Pulmonary artery endothelial cell (primary cell): ENCODE data around the gene UBIAD1. TPM values are rescaled to one million over a fixed set of nuclear protein-coding genes. Genes with fewer than 3 reads are reported as not detected.
"Not testable (repeated sequence)": the region's sequence is repeated elsewhere in the genome, so short reads cannot be mapped to it uniquely, and the experiment has no call there.

ENCODE experiments used
- DNase-seq: peaks from one replicate; pipeline ENCODE4 v3.0.0-alpha.2; 2011; ENCODE audit warnings: low read depth, low spot score
- total RNA-seq: library from RNA; depleted of rRNA; stranded (reverse); fragments of >200 nt; gene quantifications from 2 replicates; pipeline ENCODE4 v1.2.3, GENCODE V29; 2014

UBIAD1 gene
- total RNA-seq, 1 donor from 2014 or later, result 6.3 TPM

GRCh38 chr1:11279630-11280029, 6.6 kb downstream of the UBIAD1 start:
- no peak for DNase-seq

DNA sequence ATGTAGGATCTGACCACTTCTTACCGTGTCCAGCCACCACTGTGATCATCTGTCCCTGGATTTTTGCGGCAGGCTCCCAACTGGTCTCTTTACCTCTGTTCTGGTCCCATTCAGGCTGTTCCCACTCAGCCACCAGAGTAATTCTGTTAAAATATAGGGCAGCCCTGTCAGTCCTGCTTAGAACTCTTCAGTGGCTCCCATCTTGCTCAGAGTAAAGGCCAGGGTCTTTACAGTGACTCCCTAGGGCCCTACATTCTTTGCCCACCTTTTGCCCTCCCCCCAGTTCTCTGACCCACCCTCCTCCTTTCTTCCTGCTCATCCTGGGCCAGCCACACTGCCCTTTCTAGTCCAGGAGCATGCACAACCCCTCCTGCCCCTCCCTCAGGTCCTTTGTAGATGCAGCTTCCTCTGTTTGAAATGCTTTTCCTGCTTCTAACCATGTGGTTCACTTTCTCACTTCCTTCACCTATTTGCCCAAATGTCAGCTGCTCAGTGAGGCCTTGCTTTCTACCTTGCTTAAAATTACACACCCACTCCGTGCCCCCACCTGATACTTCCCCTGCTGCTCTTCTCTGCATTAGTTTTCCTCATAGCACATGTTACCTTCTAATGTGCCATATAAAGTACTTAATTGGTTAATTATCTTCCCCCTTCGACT, 7.8 kb downstream of the UBIAD1 start:
- no peak for DNase-seq

- DNase-seq, result peak; percentile 83
Observed at GRCh38 chr1:11281518-11282331, 8.7 kb downstream of the UBIAD1 start.

- DNase-seq, result no peak
Observed at GRCh38 chr1:11283151-11283550, 10.2 kb downstream of the UBIAD1 start.

DNA sequence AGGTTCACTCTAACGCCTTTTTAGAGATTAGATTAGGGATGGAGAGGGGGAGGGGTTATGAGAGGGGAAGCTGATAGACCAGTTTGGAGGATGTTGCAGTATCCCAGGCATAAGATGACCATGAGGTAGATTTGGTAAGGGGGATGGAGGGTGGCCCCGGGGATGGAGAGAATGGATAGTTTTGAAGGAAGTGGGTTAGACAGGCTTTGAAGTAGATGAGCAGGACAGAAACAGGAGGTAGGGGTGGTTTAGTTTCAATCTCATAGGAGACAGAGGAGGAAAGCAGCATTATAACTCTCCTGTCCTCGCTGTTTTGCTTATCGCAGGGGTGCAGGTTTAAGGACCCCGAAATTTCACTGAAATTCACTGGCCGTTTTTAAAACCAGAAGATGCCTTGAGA, 11.8 kb downstream of the UBIAD1 start:
- no peak for DNase-seq

GRCh38 chr1:11285883-11286734, 13.1 kb downstream of the UBIAD1 start:
- no peak for DNase-seq

DNA sequence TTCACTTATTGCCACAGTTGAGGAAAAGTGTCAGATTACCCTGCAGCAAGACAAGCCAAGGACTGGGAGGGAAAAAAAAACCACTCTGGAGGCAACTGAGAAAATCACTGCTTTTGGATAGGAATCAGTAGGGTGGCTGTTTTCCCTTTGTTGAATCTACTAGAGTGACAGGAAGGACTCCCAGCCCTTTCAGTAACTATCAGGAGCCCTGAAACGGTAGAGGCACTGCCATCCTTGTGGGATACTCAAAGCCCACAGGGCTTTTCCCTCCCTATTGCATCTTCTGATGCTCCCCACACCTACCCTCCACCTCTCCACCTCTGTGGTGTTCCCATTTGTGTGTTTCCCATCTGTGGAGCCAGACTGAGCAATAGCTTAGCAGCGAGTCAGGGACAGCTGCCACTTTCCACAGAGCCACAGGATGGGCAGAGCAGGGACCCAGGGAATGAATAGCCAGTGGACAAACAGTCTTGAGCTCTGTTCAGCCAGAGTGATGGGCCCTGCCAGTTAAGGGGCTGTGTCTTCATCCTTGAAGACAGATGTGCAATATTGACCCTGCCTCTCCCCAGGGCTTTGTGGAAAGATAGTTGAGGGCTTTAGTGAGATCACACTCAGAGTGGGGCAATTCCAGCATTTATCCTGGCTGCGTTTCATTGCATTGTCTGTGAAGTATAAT, 13.9 kb downstream of the UBIAD1 start:
- no peak for DNase-seq

DNA sequence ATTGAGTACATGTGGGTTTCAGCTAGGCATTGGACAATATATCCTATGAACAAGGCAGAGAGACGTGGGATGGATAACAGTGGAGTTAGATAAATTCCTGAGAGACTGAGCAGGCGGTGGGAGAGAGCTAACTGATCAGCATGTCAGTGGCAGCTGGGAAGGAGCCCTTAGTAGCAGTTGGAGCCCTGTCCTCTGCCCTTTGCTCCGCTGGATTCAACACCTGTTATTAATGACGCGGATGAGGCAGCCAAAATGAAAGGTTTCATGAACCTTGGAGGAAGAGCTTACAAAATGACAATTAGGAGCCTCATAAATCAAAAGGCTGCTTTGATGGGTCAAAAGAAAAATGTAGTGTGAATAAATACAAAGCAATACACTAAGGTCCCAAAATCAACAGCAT, 16.1 kb downstream of the UBIAD1 start:
- no peak for DNase-seq

DNA sequence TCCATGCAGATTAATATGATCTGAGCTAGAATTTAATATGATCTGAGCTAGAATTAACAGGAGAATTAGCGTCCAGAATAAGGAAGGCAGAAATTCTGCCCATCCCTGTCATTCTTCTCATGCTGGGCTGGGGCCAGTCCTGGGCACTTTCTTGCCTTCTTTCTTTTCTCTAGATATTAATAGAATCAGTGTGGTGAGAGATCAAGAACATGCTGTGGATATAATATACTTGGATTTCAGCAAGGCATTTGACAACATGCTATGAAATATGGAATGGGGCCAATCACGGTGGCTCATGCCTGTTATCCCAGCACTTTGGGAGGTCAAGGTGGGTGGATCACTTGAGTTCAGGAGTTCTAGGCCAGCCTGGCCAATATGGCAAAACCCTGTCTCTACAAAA, 18.1 kb downstream of the UBIAD1 start:
- no peak for DNase-seq

DNA sequence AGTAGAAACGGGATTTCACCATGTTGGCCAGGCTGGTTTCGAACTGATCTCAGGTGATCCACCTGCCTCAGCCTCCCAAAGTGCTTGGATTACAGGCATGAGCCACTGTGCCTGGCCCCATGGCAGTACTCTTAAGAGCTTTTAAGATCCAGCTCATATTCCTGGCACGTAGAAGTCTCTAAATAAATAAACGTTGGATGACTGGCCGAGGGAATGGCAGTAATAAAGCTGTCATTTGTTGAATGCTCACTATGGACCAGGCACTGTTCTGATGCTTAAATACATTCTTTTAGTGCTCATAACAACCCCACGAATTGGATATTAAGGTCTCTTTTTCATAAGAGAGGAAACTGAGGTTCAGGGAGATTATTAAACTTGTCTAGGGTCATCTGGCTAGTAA, 20.9 kb downstream of the UBIAD1 start:
- DNase-seq, result no peak

GRCh38 chr1:11294951-11295350, 22.0 kb downstream of the UBIAD1 start:
- DNase-seq, result no peak

DNA sequence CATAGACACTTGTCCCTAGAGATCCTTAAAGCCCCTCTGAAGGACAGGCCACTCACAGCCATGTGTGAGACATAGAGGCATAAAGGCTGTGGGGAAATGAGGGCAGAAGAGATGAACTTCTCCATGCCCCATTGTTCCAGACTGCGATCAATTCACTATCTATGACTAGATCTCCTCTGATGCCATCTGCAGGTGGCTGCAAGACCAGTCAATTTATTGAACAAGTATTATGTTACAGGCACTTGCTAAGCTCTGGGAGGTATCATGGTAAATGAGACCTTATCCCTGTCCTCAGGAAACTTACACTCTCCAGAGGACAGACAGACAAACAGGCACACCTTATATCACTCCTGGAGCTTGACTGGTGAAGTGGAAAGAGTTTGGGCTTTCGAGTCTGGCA, 22.9 kb downstream of the UBIAD1 start:
- DNase-seq, result no peak

GRCh38 chr1:11297774-11298173, 24.8 kb downstream of the UBIAD1 start:
- not testable (repeated sequence) for DNase-seq

DNA sequence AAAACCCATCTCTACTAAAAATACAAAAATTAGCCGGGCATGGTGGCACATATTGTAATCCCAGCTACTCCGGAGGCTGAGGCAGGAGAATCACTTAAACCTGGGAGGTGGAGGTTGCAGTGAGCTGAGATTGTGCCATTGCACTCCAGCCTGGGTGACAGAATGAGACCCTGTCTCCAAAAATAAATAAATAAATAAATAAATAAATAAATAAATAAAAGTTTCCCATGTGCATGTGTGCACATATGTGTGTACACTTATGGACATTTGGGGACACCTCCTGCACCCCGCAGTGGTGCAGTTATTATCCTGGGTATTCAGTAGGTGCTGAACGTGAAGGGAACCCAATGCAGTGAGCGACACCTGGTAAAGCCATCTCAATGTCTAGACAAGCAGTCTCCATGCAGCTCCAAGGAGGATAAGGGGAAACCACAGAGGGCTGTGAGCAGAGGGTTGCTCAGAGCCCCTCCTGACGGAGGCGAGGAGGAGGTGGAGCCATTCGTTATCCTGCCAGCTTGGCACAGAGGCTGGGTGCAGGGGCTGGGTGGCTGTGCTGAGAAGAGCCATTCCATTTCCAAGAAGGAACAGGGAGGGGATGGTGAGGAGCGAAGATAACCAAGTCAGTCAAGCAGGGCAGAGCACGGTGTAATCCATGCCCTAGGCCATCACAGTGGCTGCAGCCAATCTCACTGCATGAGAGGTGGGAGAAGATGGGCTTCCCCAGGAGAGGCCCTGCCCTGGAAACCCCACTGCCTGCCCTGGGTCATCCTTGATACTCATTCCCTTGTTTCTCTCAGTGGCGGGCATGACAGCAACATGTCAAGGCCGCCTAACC, 25.6 kb downstream of the UBIAD1 start:
- DNase-seq, result no peak

DNA sequence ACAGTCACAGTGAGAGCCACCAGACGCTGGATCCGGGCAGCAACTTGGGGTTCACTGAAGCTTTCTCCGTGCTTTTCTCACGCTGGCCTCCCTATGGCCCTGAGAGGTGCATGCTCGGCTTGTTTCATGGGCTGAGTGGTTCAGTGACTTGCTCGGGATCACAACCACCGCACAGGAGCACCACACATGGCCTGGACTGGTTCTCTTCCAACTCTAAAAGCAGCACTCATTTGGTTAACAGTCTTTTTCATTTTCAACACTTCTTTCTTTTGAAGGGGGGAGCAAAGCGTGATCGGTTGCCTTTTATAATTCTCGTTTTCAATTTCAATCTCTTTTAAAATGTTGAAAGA, 26.2 kb downstream of the UBIAD1 start:
- no peak for DNase-seq

DNA sequence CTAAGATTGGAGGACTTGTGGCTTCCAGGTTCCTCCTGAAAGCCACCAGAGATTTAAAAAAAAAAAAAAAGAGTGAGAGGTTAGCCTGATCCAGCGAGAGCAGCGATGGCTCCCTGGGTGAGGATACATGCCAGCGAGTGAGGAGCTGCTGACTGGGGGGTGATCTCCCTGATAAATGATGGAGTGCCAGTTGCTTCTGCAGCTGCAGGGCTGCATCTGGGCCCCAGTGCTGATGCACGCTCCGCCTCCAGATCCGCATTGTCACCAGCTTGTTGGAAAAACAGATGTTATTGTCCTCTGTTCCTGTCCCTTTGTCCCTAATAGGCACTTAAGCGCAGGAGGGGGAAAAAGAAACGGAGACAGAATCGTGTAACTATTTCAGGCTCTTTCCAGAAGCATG, 28.6 kb downstream of the UBIAD1 start:
- DNase-seq, result no peak

DNA sequence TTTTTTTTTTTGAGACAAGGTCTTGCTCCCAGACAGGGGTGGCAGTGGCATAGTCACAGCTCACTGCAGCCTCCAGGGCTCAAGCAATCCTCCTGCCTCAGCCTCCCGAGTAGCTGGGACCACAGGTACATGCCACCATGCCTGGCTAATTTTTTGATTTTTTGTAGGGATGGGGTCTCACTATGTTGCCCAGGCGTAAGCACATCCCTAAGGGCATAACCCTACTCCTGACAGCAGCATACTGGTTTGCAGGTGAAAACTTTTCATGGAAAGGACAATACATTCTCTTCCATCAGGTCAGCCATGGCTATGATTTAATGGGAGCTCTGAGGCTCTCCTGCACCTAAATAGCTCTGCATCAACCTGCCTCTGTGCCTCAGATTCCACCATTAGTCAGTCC, 29.4 kb downstream of the UBIAD1 start:
- DNase-seq, result no peak

DNA sequence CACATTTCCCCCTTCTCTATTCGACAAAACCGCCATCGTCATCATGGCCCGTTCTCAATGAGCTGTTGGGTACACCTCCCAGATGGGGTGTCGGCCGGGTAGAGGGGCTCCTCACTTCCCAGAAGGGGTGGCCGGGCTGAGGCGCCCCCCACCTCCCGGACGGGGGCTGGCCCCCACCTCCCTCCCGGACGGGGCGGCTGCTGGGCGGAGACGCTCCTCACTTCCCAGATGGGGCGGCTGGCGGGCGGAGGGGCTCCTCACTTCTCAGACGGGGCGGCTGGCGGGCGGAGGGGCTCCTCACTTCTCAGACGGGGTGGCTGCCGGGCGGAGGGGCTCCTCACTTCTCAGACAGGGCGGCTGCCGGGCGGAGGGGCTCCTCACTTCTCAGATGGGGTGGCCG, 32.5 kb downstream of the UBIAD1 start:
- DNase-seq, result not testable (repeated sequence)

DNA sequence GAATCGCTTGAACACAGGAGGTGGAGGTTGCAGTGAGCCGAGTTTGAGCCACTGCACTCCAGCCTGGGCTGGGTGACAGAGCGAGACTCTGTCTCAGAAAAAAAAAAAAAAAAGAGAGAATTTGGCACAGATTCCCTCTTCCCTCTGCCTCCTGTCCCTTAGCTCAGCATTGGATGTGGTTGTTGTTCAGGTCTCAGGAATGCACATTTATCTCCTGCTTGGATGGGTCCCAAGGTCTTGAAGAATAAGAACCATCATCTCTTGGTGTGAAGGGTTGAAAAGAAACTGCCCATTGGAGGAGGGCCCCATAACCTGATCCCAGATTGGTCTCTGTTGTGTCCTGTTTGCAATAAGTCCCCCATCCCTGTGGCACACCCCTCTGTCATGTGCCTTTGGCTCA, 34.9 kb downstream of the UBIAD1 start:
- DNase-seq, result no peak

GRCh38 chr1:11308699-11309224, 35.8 kb downstream of the UBIAD1 start:
- DNase-seq, result no peak

GRCh38 chr1:11309385-11309784, 36.4 kb downstream of the UBIAD1 start:
- no peak for DNase-seq
